NB4 (cell line): ENCODE results near the gene SLC38A10.

ENCODE experiments used
- DNase-seq: peaks from one replicate; pipeline ENCODE4 v3.0.0; 2010; ENCODE audit warnings: low read depth
- H3K4me3 ChIP-seq: one replicate; pipeline ENCODE4 v1.5.1; 2011; ENCODE audit warnings: mild to moderate bottlenecking, low read depth, low read length, moderate library complexity
- CTCF ChIP-seq: IDR thresholded peaks from one replicate; pipeline ENCODE4 v1.5.1; 2012; ENCODE audit warnings: low read depth, low read length
- MAX ChIP-seq: IDR thresholded peaks from 2 replicates; pipeline ENCODE4 v1.6.1; 2011; ENCODE audit warnings: low read depth, low read length
- MYC ChIP-seq: IDR thresholded peaks from 2 replicates; pipeline ENCODE4 v1.6.1; 2011; ENCODE audit warnings: low read depth, low read length
- POLR2A ChIP-seq: IDR thresholded peaks from 2 replicates; pipeline ENCODE4 v1.6.1; 2011; ENCODE audit warnings: mild to moderate bottlenecking; ENCODE audit not compliant: insufficient read length; ENCODE audit errors: extremely low read depth

Gene SLC38A10

GRCh38 chr17:81212365-81212764, 82.7 kb downstream of the SLC38A10 start:
- TF ChIP-seq CTCF = no peak
- TF ChIP-seq MAX = no peak
- TF ChIP-seq MYC = no peak
- TF ChIP-seq POLR2A = no peak
- H3K4me3 ChIP-seq = no peak overlapping the region
- no peak for DNase-seq

GRCh38 chr17:81210868-81211267, 84.2 kb downstream of the SLC38A10 start:
- DNase-seq = peak; percentile 38
- no peak for TF ChIP-seq POLR2A
- no peak for TF ChIP-seq MAX
- no peak for TF ChIP-seq CTCF
- TF ChIP-seq MYC = no peak
- H3K4me3 ChIP-seq = no peak overlapping the region

GRCh38 chr17:81210466-81210865, 84.6 kb downstream of the SLC38A10 start:
- no peak overlapping the region for H3K4me3 ChIP-seq
- TF ChIP-seq CTCF (no peak), POLR2A (no peak), MAX (no peak), MYC (no peak)
- no peak for DNase-seq

GRCh38 chr17:81209141-81209540, 86.0 kb downstream of the SLC38A10 start:
- TF ChIP-seq MAX (no peak), CTCF (no peak), POLR2A (no peak), MYC (no peak)
- no peak for DNase-seq
- H3K4me3 ChIP-seq = no peak overlapping the region

- no peak overlapping the region for H3K4me3 ChIP-seq
- DNase-seq = no peak
- TF ChIP-seq MAX = no peak
- TF ChIP-seq POLR2A = no peak
- TF ChIP-seq CTCF = no peak
- no peak for TF ChIP-seq MYC
These were observed 86.5 kb downstream of the SLC38A10 start for GRCh38 chr17:81208651-81209050.
